SJCRH30 (cell line): Measurements from ENCODE around the gene PRKG1. TPM values are rescaled to one million over a fixed set of nuclear protein-coding genes. Genes with fewer than 3 reads are reported as not detected.

Source experiments
- DNase-seq, 2 experiments: peaks; one replicate each; pipeline ENCODE4 v3.0.0-alpha.2; 2015 to 2020
- H3K27ac ChIP-seq: fragments of 250-450 bp; sonication (Bioruptor Pico); 2 replicates; pipeline ENCODE4 v1.5.1; 2020; ENCODE audit warnings: mild to moderate bottlenecking, moderate library complexity
- H3K27me3 ChIP-seq: fragments of 250-450 bp; sonication (Bioruptor Pico); 2 replicates; pipeline ENCODE4 v1.5.1; 2020; ENCODE audit warnings: mild to moderate bottlenecking, moderate library complexity
- H3K36me3 ChIP-seq: fragments of 250-450 bp; sonication (Bioruptor Pico); 2 replicates; pipeline ENCODE4 v1.5.1; 2020; ENCODE audit warnings: mild to moderate bottlenecking, moderate library complexity
- H3K4me1 ChIP-seq: fragments of 250-450 bp; sonication (Bioruptor Pico); 2 replicates; pipeline ENCODE4 v1.5.1; 2020; ENCODE audit warnings: mild to moderate bottlenecking, moderate library complexity
- H3K4me3 ChIP-seq: fragments of 250-450 bp; sonication (Bioruptor Pico); 2 replicates; pipeline ENCODE4 v1.5.1; 2020; ENCODE audit warnings: mild to moderate bottlenecking, moderate library complexity
- H3K9me3 ChIP-seq: fragments of 250-450 bp; sonication (Bioruptor Pico); replicated peaks from 2 replicates; pipeline ENCODE4 v1.5.1; 2020; ENCODE audit warnings: mild to moderate bottlenecking, moderate library complexity
- total RNA-seq: library from RNA; depleted of rRNA; stranded (reverse); fragments of >200 nt; shearing (Covaris generic); gene quantifications from 2 replicates; pipeline ENCODE4 v1.2.3, GENCODE V29; 2014

Gene PRKG1
- total RNA-seq, 1 experiment from 2014 or later: 3.0 TPM

DNA sequence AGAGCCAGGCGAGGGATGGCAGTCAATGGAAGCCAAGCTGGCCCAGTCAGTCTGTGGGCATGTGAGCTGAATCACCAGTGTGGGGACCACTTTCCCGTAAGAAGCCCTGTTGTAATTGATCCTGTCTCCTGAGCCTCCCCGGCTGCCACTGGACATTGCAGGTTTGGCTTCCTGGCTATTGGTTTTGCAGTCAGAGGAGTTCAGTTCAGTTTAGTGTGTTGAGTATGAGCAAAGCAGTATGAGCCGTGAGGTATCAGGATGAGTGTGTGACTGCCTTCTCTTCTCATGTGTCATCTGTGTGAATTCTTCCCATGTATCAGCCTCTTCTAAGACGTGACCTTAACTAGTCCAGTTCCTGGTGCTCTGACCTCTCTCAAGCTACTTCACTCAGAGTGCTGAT lies 227.4 kb downstream of the PRKG1 start:
- Histone ChIP-seq H3K9me3 (no peaks in the 10 kb centered on the region), H3K4me3 (no peak overlapping the region), H3K27ac (peak overlapping the region; percentile 92), H3K27me3 (no peaks in the 10 kb centered on the region), H3K4me1 (peaks cover 25% of the 10 kb centered on the region), H3K36me3 (no peaks in the 10 kb centered on the region)
- peak; percentile 4 to 36 for DNase-seq

DNA sequence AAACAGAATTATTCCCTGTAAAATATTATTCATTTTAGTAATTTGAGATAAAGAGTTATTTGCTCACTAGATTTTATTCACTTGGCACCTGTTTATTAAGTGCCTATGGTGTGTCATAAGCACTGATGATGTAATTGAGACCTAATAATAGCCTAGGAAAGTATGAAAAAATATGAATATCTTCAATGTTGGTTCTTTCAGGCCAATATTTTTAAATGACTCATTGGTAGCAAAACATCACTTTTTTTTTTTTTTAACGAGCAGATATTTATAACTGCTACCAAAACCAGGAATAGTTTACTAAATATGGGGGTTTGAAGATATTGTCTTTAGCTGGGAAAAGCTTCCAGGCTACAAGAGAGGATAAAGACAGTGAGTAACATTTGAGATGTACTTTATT lies 228.0 kb downstream of the PRKG1 start:
- Histone ChIP-seq H3K4me3 (no peak overlapping the region), H3K27me3 (no peaks in the 10 kb centered on the region), H3K36me3 (no peaks in the 10 kb centered on the region), H3K27ac (no peak overlapping the region), H3K4me1 (peaks cover 25% of the 10 kb centered on the region), H3K9me3 (no peaks in the 10 kb centered on the region)
- no peak for DNase-seq

DNA sequence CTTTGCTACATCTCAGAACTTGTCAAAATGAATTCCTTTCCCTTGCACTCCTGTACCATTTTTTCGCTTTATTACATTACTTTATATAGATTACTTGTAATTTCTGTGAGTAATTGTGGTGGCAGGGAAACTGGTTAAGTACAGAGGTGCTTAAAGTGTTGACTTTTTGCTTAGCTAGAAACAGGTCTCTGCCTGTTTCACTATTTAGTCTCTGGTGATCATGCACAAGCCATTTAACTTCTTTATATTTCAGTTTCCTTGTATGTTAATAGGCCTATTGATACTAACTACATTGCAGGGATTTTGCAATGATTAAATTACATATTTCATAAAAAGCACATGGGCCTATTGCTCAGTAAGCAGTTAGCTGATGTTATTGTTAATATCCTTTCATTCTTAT lies 233.8 kb downstream of the PRKG1 start:
- Histone ChIP-seq H3K27ac (no peak overlapping the region), H3K4me3 (no peak overlapping the region), H3K9me3 (no peaks in the 10 kb centered on the region), H3K4me1 (no peaks in the 10 kb centered on the region), H3K36me3 (no peaks in the 10 kb centered on the region), H3K27me3 (no peaks in the 10 kb centered on the region)
- DNase-seq: no peak

DNA sequence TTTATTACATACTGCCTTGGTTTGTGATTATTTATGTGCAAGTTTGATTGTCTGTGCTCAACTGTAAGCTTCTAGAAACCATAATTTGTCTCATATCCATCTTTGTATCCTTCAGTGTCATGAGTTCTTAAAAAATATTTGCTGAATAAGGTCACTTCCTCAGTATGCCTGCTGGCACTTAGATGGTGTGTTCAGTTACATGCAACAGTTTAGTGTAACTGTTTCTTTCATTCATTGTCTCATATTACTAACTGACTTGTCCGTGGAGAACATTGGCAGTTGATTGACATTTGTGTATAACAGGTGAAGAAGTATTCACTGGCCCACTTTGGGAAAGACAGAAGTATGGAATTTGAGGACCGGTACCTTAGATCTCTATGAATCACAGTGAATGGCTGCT lies 236.9 kb downstream of the PRKG1 start:
- Histone ChIP-seq H3K36me3 (no peaks in the 10 kb centered on the region), H3K27me3 (no peaks in the 10 kb centered on the region)
- DNase-seq: no peak

DNA sequence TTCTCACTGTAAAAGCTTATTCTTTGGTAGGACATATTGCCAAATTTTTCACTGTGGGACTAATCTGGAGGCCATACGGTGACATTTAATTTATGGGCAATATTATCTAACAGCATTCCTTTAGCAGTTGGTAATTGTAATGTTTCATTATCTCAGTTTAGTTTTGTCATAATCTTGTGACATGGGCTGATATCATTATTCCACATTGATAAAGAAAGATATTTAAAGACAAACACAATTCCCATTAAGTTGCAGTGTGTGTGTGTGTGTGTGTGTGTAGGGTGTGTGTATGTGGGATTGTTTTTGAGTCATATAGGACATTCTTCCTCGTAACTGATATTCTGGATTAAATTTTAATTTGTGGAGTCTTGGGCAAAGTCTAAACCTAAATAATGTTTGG lies 238.5 kb downstream of the PRKG1 start:
- Histone ChIP-seq H3K36me3 (no peaks in the 10 kb centered on the region), H3K4me3 (no peak overlapping the region), H3K4me1 (no peaks in the 10 kb centered on the region), H3K9me3 (no peaks in the 10 kb centered on the region), H3K27me3 (no peaks in the 10 kb centered on the region), H3K27ac (no peak overlapping the region)
- no peak for DNase-seq

More for the DNA sequence above, 236.9 kb downstream of the PRKG1 start:
- Histone ChIP-seq H3K27ac (no peak overlapping the region), H3K9me3 (no peaks in the 10 kb centered on the region), H3K4me1 (no peaks in the 10 kb centered on the region), H3K4me3 (no peak overlapping the region)

DNA sequence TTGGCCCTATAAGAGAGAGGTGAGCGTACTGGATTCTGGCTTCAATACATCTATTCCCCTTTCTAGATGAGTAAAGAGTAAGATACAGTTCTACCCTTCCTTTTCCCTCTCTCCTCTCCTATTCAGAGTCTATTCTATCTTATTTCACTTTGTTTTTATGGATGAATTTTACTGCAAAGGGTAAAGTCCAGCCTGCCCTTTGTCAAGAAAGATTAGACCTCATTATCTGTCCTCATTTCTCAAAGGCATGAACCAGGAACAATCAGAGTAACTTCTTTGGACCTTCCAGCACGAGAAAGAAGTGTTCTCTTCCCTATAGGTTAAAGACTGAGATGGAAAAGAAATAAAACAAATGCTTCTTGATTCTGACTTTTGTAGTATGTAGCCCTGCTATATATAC lies 239.0 kb downstream of the PRKG1 start:
- Histone ChIP-seq H3K9me3 (no peaks in the 10 kb centered on the region), H3K27ac (no peak overlapping the region)
- no peak for DNase-seq

DNA sequence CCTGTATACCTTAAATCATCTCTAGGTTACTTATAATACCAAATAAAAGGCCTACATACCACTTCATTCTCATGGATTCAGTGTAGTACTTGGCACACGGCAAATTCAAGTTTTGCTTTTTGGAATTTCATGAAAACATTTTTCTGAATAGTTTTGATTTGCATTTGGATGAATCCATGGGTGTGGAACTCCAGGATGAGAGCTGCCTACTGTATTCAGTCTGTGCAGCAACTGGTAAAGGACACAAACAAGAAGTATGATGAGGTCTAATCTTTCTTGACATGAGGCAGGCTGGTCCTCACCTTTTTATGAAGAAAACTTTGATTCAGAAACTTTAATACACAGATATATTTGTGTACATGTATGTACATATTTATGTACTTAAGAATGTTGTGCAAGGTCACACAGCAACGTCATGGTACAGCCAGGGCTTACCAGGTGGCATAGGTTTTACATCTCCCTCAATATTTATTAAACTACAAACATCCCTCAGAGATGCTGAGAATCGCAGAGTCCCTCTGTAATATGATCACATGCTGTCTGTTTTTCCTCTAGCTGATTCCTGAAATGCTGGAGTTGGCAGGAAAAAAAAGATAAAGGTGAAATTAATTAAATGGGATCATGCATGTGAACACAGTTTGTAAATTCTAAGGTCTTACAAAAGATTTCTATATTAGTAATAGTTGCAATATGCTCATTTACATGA lies 239.6 kb downstream of the PRKG1 start:
- H3K27ac ChIP-seq: no peak overlapping the region
- H3K9me3 ChIP-seq: no peaks in the 10 kb centered on the region
- H3K4me1 ChIP-seq: no peaks in the 10 kb centered on the region
- no peaks in the 10 kb centered on the region for H3K36me3 ChIP-seq
- H3K27me3 ChIP-seq: no peaks in the 10 kb centered on the region
- no peak overlapping the region for H3K4me3 ChIP-seq
- no peak for DNase-seq

More for the DNA sequence above, 239.0 kb downstream of the PRKG1 start:
- no peaks in the 10 kb centered on the region for H3K4me1 ChIP-seq
- H3K4me3 ChIP-seq: no peak overlapping the region
- no peaks in the 10 kb centered on the region for H3K36me3 ChIP-seq
- H3K27me3 ChIP-seq: no peaks in the 10 kb centered on the region

DNA sequence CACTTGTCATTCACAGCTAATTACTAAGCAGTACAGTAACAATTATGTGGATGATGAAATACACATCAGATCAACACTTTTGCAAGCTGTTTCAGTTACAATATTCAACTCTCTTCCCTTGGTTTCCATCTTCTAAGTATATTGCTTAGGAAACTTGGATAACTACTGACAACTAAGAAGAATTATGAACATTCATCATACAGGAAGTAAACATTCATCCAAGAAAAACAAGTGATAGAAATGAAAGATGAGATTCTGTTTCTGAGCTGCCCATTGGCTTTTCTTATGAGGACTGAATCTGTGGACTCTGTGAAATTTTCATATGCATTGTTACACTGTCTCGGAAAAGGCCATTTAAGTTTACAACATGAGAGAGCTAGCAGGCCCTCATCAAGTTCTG lies 240.2 kb downstream of the PRKG1 start:
- Histone ChIP-seq H3K9me3 (no peaks in the 10 kb centered on the region), H3K4me3 (no peak overlapping the region), H3K27ac (no peak overlapping the region), H3K36me3 (no peaks in the 10 kb centered on the region), H3K4me1 (no peaks in the 10 kb centered on the region), H3K27me3 (no peaks in the 10 kb centered on the region)
- DNase-seq: no peak

DNA sequence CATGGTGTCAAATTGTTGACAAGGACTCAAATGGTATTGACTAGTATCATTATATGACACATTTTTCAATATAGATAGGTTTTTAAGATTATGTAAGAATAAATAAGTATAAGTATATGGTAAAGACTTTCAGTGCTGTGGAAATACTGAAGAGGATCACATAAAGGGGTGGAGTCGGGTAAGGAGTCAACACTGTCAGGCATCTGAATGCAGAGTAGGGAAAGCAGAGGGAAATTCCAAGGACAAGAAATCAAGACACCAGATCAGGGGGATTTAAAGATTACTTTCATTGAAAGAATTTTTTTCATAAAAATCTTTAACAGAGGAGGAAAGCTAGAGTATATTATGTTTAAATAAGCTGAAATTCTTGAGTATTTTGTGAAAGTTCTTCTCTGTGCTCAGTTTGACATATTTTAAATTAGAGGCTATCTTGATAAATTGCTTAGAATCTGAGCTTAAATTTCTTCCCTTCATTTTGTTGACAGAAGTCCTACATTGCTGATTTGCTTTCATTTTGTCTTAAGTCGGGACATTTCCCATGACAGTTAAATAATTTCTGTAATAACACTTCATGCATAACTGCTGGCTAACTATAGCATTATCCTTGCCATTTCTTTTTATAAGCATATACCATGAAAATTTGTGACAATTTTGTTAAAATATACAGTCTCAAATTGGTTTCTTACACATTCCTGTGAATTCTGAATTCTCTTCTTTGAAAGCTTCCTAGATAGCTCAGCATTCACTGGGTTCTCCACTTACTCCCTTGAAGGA lies 244.3 kb downstream of the PRKG1 start:
- no peaks in the 10 kb centered on the region for H3K27me3 ChIP-seq
- H3K4me3 ChIP-seq: no peak overlapping the region
- DNase-seq: no peak
- no peaks in the 10 kb centered on the region for H3K4me1 ChIP-seq
- H3K36me3 ChIP-seq: no peaks in the 10 kb centered on the region
- H3K9me3 ChIP-seq: no peaks in the 10 kb centered on the region
- H3K27ac ChIP-seq: no peak overlapping the region

DNA sequence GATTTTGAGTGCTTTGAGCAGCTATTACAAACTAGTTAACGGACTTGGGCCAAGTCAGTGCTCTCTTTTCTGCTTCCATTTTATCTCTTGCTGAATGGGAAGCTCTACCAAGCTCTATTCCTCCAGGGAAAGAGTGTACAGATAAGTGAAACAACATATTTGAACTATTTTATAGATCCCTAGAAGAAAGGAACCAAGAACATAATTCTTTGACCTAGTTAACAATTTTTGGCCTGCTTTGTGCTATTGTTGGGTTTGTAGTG lies 244.8 kb downstream of the PRKG1 start:
- Histone ChIP-seq H3K4me1 (no peaks in the 10 kb centered on the region), H3K9me3 (no peaks in the 10 kb centered on the region), H3K27ac (no peak overlapping the region), H3K27me3 (no peaks in the 10 kb centered on the region), H3K36me3 (no peaks in the 10 kb centered on the region), H3K4me3 (no peak overlapping the region)
- DNase-seq: no peak

DNA sequence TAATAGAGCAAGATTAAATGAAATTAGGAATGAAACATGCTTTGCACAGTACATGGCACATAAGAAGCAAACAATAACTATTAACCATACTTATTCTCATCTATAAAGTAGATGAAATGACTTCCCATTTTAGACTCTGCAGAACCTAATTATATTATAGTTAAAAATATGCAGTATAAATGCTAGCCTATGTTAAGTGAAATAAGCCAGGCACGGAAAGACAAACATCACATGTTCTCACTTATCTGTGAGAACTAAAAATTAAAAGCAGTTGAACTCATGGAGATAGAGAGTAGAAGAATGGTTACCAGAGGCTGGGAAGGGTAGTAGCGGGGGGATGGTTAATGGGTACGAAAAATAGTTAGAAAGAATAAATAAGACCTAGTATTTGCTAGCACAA lies 247.0 kb downstream of the PRKG1 start:
- no peaks in the 10 kb centered on the region for H3K36me3 ChIP-seq
- no peaks in the 10 kb centered on the region for H3K4me1 ChIP-seq
- H3K27me3 ChIP-seq: no peaks in the 10 kb centered on the region
- no peak overlapping the region for H3K4me3 ChIP-seq
- DNase-seq: no peak
- no peak overlapping the region for H3K27ac ChIP-seq
- H3K9me3 ChIP-seq: no peaks in the 10 kb centered on the region

DNA sequence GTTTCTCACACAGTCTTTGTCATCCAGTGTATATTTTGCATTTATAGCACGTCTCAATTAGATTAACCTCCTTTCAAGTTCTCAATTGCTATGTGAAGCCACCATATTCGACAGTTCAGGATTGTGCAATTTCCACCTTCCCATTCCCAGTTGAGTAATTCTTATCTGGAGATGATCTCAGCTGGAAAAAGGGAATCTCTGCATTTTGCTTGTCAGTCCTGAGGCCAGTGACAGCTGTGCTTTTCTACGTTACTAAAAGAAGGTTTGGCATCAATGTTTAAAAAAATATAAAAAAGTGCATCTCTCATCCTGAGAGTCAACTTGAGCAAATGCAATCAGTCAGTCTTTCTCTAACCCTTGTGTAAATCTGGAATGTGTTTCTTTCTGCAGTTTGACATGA lies 247.7 kb downstream of the PRKG1 start:
- H3K9me3 ChIP-seq: no peaks in the 10 kb centered on the region
- peak in 1 of 2 experiments; percentile 7 for DNase-seq

DNA sequence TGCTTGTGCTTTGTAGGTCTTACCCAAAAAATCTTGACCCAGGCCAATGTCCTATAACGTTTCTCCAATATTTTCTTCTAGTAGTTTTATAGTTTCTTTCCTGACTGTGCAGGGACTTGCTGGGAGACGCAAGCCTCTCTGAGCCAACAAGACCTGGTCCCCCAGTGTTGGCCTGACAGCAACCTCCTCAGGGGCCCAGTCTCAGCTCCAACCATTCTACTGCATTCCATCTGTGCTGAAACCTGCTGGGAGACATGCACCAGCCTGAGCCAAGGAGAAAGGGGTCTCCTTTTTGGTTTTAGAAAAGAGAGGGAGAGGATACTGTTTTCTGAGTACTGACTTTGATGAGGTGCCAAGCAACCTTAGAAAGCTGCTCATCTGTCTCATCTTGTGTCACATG lies 251.4 kb downstream of the PRKG1 start:
- H3K36me3 ChIP-seq: no peaks in the 10 kb centered on the region
- no peak for DNase-seq

More for the DNA sequence above, 247.7 kb downstream of the PRKG1 start:
- Histone ChIP-seq H3K27ac (no peak overlapping the region), H3K4me3 (no peak overlapping the region), H3K36me3 (no peaks in the 10 kb centered on the region), H3K27me3 (no peaks in the 10 kb centered on the region), H3K4me1 (no peaks in the 10 kb centered on the region)

DNA sequence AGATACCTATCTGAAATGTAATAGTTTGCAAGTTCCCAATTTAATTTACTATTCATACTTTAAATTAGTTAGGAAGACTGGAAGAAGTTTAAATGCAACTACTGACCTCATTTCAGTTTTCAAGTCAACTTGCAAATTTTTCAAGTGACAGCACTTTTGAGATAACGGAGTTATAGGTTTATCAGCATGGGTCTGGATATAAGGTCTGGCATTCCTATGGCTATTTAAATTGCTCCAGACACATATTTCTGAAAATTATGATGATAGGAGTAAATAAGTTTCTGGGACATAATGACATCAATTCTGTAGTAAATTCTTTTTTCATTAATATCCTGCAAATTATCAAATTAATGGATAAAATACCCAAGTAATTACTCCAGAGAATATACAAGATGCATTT lies 251.9 kb downstream of the PRKG1 start:
- Histone ChIP-seq H3K27ac (no peak overlapping the region), H3K4me3 (no peak overlapping the region), H3K27me3 (no peaks in the 10 kb centered on the region), H3K9me3 (no peaks in the 10 kb centered on the region), H3K4me1 (no peaks in the 10 kb centered on the region), H3K36me3 (no peaks in the 10 kb centered on the region)
- no peak for DNase-seq

More for the DNA sequence above, 251.4 kb downstream of the PRKG1 start:
- H3K4me1 ChIP-seq: no peaks in the 10 kb centered on the region
- no peak overlapping the region for H3K27ac ChIP-seq
- no peaks in the 10 kb centered on the region for H3K27me3 ChIP-seq
- H3K4me3 ChIP-seq: no peak overlapping the region
- no peaks in the 10 kb centered on the region for H3K9me3 ChIP-seq

DNA sequence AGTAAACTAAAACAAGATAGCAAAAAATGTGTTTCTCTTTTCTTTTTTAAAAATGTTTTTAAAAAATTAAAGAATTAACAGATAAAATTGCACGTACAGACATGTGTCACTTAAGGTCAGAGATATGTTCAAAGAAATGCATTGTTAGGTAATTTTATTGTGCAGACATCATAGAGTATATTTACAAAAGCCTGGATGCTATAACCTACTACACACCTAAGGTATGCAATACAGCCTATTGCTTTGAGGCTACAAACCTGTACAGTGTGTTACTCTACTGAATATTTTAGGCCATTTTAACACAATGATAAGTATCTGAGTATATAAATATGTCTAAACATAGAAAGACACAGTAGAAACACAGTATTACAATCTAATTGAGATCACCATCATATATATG lies 253.1 kb downstream of the PRKG1 start:
- Histone ChIP-seq H3K36me3 (no peaks in the 10 kb centered on the region), H3K27ac (no peak overlapping the region), H3K27me3 (no peaks in the 10 kb centered on the region), H3K4me3 (no peak overlapping the region), H3K9me3 (no peaks in the 10 kb centered on the region), H3K4me1 (no peaks in the 10 kb centered on the region)
- no peak for DNase-seq

DNA sequence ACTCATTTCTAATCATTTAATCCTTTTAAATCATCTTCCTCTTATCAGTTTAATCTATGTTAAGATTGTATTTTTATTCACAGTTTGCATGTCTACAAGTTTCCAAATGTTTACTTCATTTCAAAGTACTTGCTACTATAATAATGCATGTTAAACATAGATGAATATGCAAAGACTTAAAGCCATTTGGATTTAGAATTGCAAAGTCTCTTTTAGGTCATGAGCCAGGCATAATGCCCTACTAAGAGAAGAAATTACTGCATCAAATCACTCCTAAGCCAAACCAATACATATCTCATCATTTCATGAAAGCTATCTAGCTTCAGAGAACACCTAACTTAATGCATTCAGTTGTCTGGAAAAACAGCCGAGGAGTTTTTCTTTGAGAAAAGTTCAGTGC lies 266.1 kb downstream of the PRKG1 start:
- H3K4me3 ChIP-seq: no peak overlapping the region
- DNase-seq: no peak
- no peaks in the 10 kb centered on the region for H3K9me3 ChIP-seq
- H3K27me3 ChIP-seq: no peaks in the 10 kb centered on the region
- no peaks in the 10 kb centered on the region for H3K36me3 ChIP-seq
- H3K4me1 ChIP-seq: no peaks in the 10 kb centered on the region
- H3K27ac ChIP-seq: no peak overlapping the region
